Measurements from ENCODE around the gene HMGXB3.

- TF ChIP-seq OSR1 (CRISPR knock-in tag; IDR thresholded peaks at IDR 0.05), result no peak
- TF ChIP-seq ZFP30 (CRISPR knock-in tag; IDR thresholded peaks at IDR 0.05), result no peak
- no peak for TF ChIP-seq PATZ1 (CRISPR knock-in tag; IDR thresholded peaks at IDR 0.05; ENCODE audit: borderline replicate concordance)
- no peak for TF ChIP-seq ZFP3 (CRISPR knock-in tag; IDR thresholded peaks at IDR 0.05)
- TF ChIP-seq TSHZ2 (CRISPR knock-in tag; IDR thresholded peaks at IDR 0.05), result no peak
- no peak for TF ChIP-seq CSRNP3 (CRISPR knock-in tag; IDR thresholded peaks at IDR 0.05)
- TF ChIP-seq SNAI2 (CRISPR knock-in tag; IDR thresholded peaks at IDR 0.05), result no peak
- no peak for TF ChIP-seq PPARA (CRISPR knock-in tag; IDR thresholded peaks at IDR 0.05; ENCODE audit: borderline replicate concordance)
- TF ChIP-seq GLIS3 (CRISPR knock-in tag; IDR thresholded peaks at IDR 0.05), result no peak
- no peak for TF ChIP-seq ARNTL (CRISPR knock-in tag; IDR thresholded peaks at IDR 0.05; ENCODE audit: borderline replicate concordance, low read depth)
These were observed 38.6 kb upstream of the HMGXB3 start for GRCh38 chr5:149961957-149962409.
